ENCODE measurements around the gene POLG. TPM values are rescaled to one million over a fixed set of nuclear protein-coding genes. Genes with fewer than 3 reads are reported as not detected.

POLG gene
- total RNA-seq, 1 donor = 61.2 TPM

- TF ChIP-seq CTCF (IDR thresholded peaks at IDR 0.05; ENCODE audit: extremely low read depth, low read depth, low read length) = no peak
- no peaks in the 10 kb centered on the region for H3K79me2 ChIP-seq (ENCODE audit: insufficient read depth, low read length)
- H3K4me1 ChIP-seq (ENCODE audit: insufficient read depth, low read length) = peaks cover 18% of the 10 kb centered on the region
- no peak overlapping the region for H2AFZ ChIP-seq (ENCODE audit: low read length)
- DNase-seq (ENCODE audit: insufficient read length, low spot score, missing footprints) = no peak
- no peaks in the 10 kb centered on the region for H4K20me1 ChIP-seq (ENCODE audit: insufficient read depth, low read length)
- H3K36me3 ChIP-seq (ENCODE audit: insufficient read depth, low read length) = peaks cover 21% of the 10 kb centered on the region
- peaks cover 2% of the 10 kb centered on the region for H3K9me3 ChIP-seq (ENCODE audit: low read depth, low read length)
- H3K27ac ChIP-seq (ENCODE audit: low read depth, low read length) = no peak overlapping the region
- H3K4me3 ChIP-seq (ENCODE audit: insufficient read depth, low read length) = no peak overlapping the region
- no peaks in the 10 kb centered on the region for H3K27me3 ChIP-seq (ENCODE audit: insufficient read depth, low read length)
- H3K4me2 ChIP-seq (ENCODE audit: insufficient read depth, low read length) = no peak overlapping the region
Observed at GRCh38 chr15:89305395-89305794, 29.2 kb downstream of the POLG start.

GRCh38 chr15:89303986-89304385 is 30.6 kb downstream of the POLG start:
- no peak for TF ChIP-seq CTCF (IDR thresholded peaks at IDR 0.05; ENCODE audit: extremely low read depth, low read depth, low read length)
- DNase-seq (ENCODE audit: insufficient read length, low spot score, missing footprints) = peak; percentile 36

GRCh38 chr15:89301304-89302089 is 33.1 kb downstream of the POLG start:
- Histone ChIP-seq H3K27me3 (ENCODE audit: insufficient read depth, low read length) (no peaks in the 10 kb centered on the region), H3K4me3 (ENCODE audit: insufficient read depth, low read length) (no peak overlapping the region), H2AFZ (ENCODE audit: low read length) (no peak overlapping the region), H3K36me3 (ENCODE audit: insufficient read depth, low read length) (peaks cover 23% of the 10 kb centered on the region), H4K20me1 (ENCODE audit: insufficient read depth, low read length) (no peaks in the 10 kb centered on the region), H3K4me2 (ENCODE audit: insufficient read depth, low read length) (no peak overlapping the region), H3K27ac (ENCODE audit: low read depth, low read length) (no peak overlapping the region), H3K9me3 (ENCODE audit: low read depth, low read length) (peaks cover 2% of the 10 kb centered on the region), H3K4me1 (ENCODE audit: insufficient read depth, low read length) (peaks cover under 1% of the 10 kb centered on the region), H3K79me2 (ENCODE audit: insufficient read depth, low read length) (no peaks in the 10 kb centered on the region)
- no peak for DNase-seq (ENCODE audit: insufficient read length, low spot score, missing footprints)
- TF ChIP-seq CTCF (IDR thresholded peaks at IDR 0.05; ENCODE audit: extremely low read depth, low read depth, low read length) = no peak

More at GRCh38 chr15:89303986-89304385, 30.6 kb downstream of the POLG start:
- Histone ChIP-seq H3K4me2 (ENCODE audit: insufficient read depth, low read length) (no peak overlapping the region), H3K27ac (ENCODE audit: low read depth, low read length) (no peak overlapping the region), H3K9me3 (ENCODE audit: low read depth, low read length) (peaks cover 2% of the 10 kb centered on the region), H3K4me3 (ENCODE audit: insufficient read depth, low read length) (no peak overlapping the region), H3K79me2 (ENCODE audit: insufficient read depth, low read length) (no peaks in the 10 kb centered on the region), H4K20me1 (ENCODE audit: insufficient read depth, low read length) (no peaks in the 10 kb centered on the region), H3K4me1 (ENCODE audit: insufficient read depth, low read length) (peaks cover 18% of the 10 kb centered on the region), H2AFZ (ENCODE audit: low read length) (no peak overlapping the region), H3K36me3 (ENCODE audit: insufficient read depth, low read length) (peaks cover 23% of the 10 kb centered on the region), H3K27me3 (ENCODE audit: insufficient read depth, low read length) (no peaks in the 10 kb centered on the region)

- H3K9me3 ChIP-seq (ENCODE audit: low read depth, low read length) = peaks cover 2% of the 10 kb centered on the region
- no peaks in the 10 kb centered on the region for H3K79me2 ChIP-seq (ENCODE audit: insufficient read depth, low read length)
- H3K4me3 ChIP-seq (ENCODE audit: insufficient read depth, low read length) = no peak overlapping the region
- no peaks in the 10 kb centered on the region for H3K4me1 ChIP-seq (ENCODE audit: insufficient read depth, low read length)
- peak; percentile 51 for TF ChIP-seq CTCF (IDR thresholded peaks at IDR 0.05; ENCODE audit: extremely low read depth, low read depth, low read length)
- H3K4me2 ChIP-seq (ENCODE audit: insufficient read depth, low read length) = no peak overlapping the region
- H3K27ac ChIP-seq (ENCODE audit: low read depth, low read length) = no peak overlapping the region
- no peaks in the 10 kb centered on the region for H3K27me3 ChIP-seq (ENCODE audit: insufficient read depth, low read length)
- H2AFZ ChIP-seq (ENCODE audit: low read length) = peak overlapping the region; percentile 19
- H3K36me3 ChIP-seq (ENCODE audit: insufficient read depth, low read length) = peaks cover 16% of the 10 kb centered on the region
- H4K20me1 ChIP-seq (ENCODE audit: insufficient read depth, low read length) = no peaks in the 10 kb centered on the region
- DNase-seq (ENCODE audit: insufficient read length, low spot score, missing footprints) = peak; percentile 75
Observed at GRCh38 chr15:89299896-89300295, 34.7 kb downstream of the POLG start.
